Body of pancreas (tissue), 4 donors: Measurements from ENCODE around the gene MYL5.

Experiments used
- CTCF ChIP-seq, 7 experiments: fragments of 450-650 bp in 4 of 7; fragments of 200-600 bp in 3 of 7; sonication (generic) in 3 of 7; IDR thresholded peaks; one replicate each; pipeline ENCODE4 v1.5.1; 2016 to 2019; ENCODE audit warnings: antibody characterized with exemption in 7 of 7
- POLR2A ChIP-seq, 3 donors: fragments of 450-650 bp; IDR thresholded peaks; one replicate each; pipeline ENCODE4 v1.6.1; 2016; ENCODE audit warnings: antibody characterized with exemption in 3 of 3, mild to moderate bottlenecking in 2 of 3

- TF ChIP-seq CTCF (IDR thresholded peaks at IDR 0.05) (no peak), POLR2A (IDR thresholded peaks at IDR 0.05) (no peak)
These were observed 1.9 kb downstream of the MYL5 start for GRCh38 chr4:675980-676870.
